ENCODE data around the gene SLC35B1.

SLC35B1 gene

GRCh38 chr17:49680314-49680713 lies 27.4 kb downstream of the SLC35B1 start:
- Histone ChIP-seq H3K4me3 (ENCODE audit: low read length) (no peak overlapping the region), H3K36me3 (replicated peaks; ENCODE audit: low read depth, low read length) (peaks cover 3% of the 10 kb centered on the region), H3K27ac (ENCODE audit: low read length) (no peak overlapping the region), H3K4me2 (ENCODE audit: low read length) (no peak overlapping the region), H3K79me2 (ENCODE audit: low read length) (peaks cover 19% of the 10 kb centered on the region), H3K9me3 (ENCODE audit: insufficient read depth, low read length) (no peaks in the 10 kb centered on the region), H3K27me3 (ENCODE audit: low read depth, low read length) (peaks cover 8% of the 10 kb centered on the region), H2AFZ (ENCODE audit: low read depth, low read length) (no peak overlapping the region), H3K4me1 (ENCODE audit: low read length) (peaks cover 19% of the 10 kb centered on the region), H3K9ac (ENCODE audit: low read length) (no peak overlapping the region), H4K20me1 (ENCODE audit: insufficient read depth, low read length) (peaks cover 14% of the 10 kb centered on the region)
- TF ChIP-seq CTCF (IDR thresholded peaks at IDR 0.05; ENCODE audit: low read depth, low read length) (no peak), EZH2phosphoT487 (IDR thresholded peaks at IDR 0.05; ENCODE audit: low read depth) (no peak)

GRCh38 chr17:49677933-49678847 lies 29.6 kb downstream of the SLC35B1 start, which contains the start of gene SPOP:
SPOP (minus strand) TSS chr17:49678097; CDS start chr17:49622810, 55,287 bp downstream.
- Histone ChIP-seq H3K4me1 (ENCODE audit: low read length) (peaks cover 23% of the 10 kb centered on the region), H3K27me3 (ENCODE audit: low read depth, low read length) (peaks cover 8% of the 10 kb centered on the region), H3K4me3 (ENCODE audit: low read length) (peak within 1 kb of the TSS; percentile 96), H3K9ac (ENCODE audit: low read length) (peak within 1 kb of the TSS; percentile 97), H3K27ac (ENCODE audit: low read length) (peak within 1 kb of the TSS; percentile 83), H4K20me1 (ENCODE audit: insufficient read depth, low read length) (peaks cover 27% of the 10 kb centered on the region), H3K79me2 (ENCODE audit: low read length) (peaks cover 38% of the 10 kb centered on the region), H3K36me3 (replicated peaks; ENCODE audit: low read depth, low read length) (peaks cover 9% of the 10 kb centered on the region), H3K9me3 (ENCODE audit: insufficient read depth, low read length) (no peaks in the 10 kb centered on the region), H3K4me2 (ENCODE audit: low read length) (peak within 1 kb of the TSS; percentile 99), H2AFZ (ENCODE audit: low read depth, low read length) (peak within 1 kb of the TSS; percentile 89)
- TF ChIP-seq EZH2phosphoT487 (IDR thresholded peaks at IDR 0.05; ENCODE audit: low read depth), result no peak
- TF ChIP-seq CTCF (IDR thresholded peaks at IDR 0.05; ENCODE audit: low read depth, low read length), result no peak

- Histone ChIP-seq H3K4me3 (ENCODE audit: low read length) (peak overlapping the region; percentile 96), H3K9me3 (ENCODE audit: insufficient read depth, low read length) (no peaks in the 10 kb centered on the region), H2AFZ (ENCODE audit: low read depth, low read length) (peak overlapping the region; percentile 16; the same call in 1 of the 2 replicates), H3K79me2 (ENCODE audit: low read length) (peaks cover 45% of the 10 kb centered on the region), H3K4me1 (ENCODE audit: low read length) (peaks cover 23% of the 10 kb centered on the region), H3K27ac (ENCODE audit: low read length) (peak overlapping the region; percentile 83), H3K4me2 (ENCODE audit: low read length) (peak overlapping the region; percentile 99), H4K20me1 (ENCODE audit: insufficient read depth, low read length) (peaks cover 28% of the 10 kb centered on the region), H3K9ac (ENCODE audit: low read length) (peak overlapping the region; percentile 97), H3K36me3 (replicated peaks; ENCODE audit: low read depth, low read length) (peaks cover 9% of the 10 kb centered on the region), H3K27me3 (ENCODE audit: low read depth, low read length) (peaks cover 6% of the 10 kb centered on the region)
- no peak for TF ChIP-seq CTCF (IDR thresholded peaks at IDR 0.05; ENCODE audit: low read depth, low read length)
- TF ChIP-seq EZH2phosphoT487 (IDR thresholded peaks at IDR 0.05; ENCODE audit: low read depth), result no peak
Observed at GRCh38 chr17:49677134-49677932, 30.4 kb downstream of the SLC35B1 start.
